ENCODE measurements around the gene L3MBTL4.

Gene L3MBTL4

DNA sequence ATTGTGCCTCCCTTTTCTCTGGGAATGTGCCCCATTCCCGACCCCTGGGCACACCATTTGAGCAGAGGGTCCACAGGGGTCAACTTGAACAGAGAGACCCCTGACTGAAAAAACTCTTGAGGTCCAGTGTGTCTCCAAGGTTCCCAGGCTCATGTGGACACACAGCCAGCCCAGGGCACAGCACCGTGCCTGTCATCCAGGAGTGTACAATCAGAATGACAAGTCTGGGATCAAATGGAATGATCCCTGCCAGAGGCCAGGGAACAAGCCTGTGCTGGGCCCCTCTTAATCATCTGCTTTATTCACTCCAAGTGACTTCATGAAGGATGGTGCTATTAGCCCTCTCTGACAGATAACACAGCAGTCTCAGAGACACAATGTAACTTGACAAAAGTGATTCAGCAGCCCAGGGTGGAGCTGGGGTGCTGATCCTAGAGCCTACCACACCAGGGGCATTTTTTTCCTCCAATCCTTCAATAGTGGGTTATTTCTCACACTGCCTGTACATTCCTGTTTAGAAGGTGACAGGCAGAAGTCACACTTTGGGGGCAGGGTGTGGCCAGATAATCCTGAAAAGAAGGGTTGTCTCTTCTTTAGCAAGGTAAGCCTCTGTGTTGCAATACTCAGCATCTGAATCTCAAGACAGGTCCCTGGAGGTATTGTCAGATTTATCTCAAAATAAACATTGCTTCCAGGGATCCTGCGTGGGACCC, 435.4 kb downstream of the L3MBTL4 start:
- no peak for DNase-seq (ENCODE audit: low read depth)
- TF ChIP-seq, protein P1, sequence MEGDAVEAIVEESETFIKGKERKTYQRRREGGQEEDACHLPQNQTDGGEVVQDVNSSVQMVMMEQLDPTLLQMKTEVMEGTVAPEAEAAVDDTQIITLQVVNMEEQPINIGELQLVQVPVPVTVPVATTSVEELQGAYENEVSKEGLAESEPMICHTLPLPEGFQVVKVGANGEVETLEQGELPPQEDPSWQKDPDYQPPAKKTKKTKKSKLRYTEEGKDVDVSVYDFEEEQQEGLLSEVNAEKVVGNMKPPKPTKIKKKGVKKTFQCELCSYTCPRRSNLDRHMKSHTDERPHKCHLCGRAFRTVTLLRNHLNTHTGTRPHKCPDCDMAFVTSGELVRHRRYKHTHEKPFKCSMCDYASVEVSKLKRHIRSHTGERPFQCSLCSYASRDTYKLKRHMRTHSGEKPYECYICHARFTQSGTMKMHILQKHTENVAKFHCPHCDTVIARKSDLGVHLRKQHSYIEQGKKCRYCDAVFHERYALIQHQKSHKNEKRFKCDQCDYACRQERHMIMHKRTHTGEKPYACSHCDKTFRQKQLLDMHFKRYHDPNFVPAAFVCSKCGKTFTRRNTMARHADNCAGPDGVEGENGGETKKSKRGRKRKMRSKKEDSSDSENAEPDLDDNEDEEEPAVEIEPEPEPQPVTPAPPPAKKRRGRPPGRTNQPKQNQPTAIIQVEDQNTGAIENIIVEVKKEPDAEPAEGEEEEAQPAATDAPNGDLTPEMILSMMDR (IDR thresholded peaks at IDR 0.05; ENCODE audit: low read length, missing control alignments) = no peak
- H3K4me3 ChIP-seq (replicated peaks; ENCODE audit: low read depth, low read length) = no peak overlapping the region

- no peak overlapping the region for H3K4me3 ChIP-seq (replicated peaks; ENCODE audit: low read depth, low read length)
- TF ChIP-seq, protein P1 (IDR thresholded peaks at IDR 0.05; ENCODE audit: low read length, missing control alignments) = no peak
- DNase-seq (ENCODE audit: low read depth) = no peak
These were observed 437.7 kb downstream of the L3MBTL4 start for GRCh38 chr18:5977022-5977421.

GRCh38 chr18:5975111-5976002, 439.4 kb downstream of the L3MBTL4 start:
- H3K4me3 ChIP-seq (replicated peaks; ENCODE audit: low read depth, low read length) = no peak overlapping the region
- DNase-seq (ENCODE audit: low read depth) = peak; percentile 55
- TF ChIP-seq, protein P1 (IDR thresholded peaks at IDR 0.05; ENCODE audit: low read length, missing control alignments) = no peak

GRCh38 chr18:5974696-5975095, 440.0 kb downstream of the L3MBTL4 start:
- TF ChIP-seq, protein P1 (IDR thresholded peaks at IDR 0.05; ENCODE audit: low read length, missing control alignments) = no peak
- H3K4me3 ChIP-seq (replicated peaks; ENCODE audit: low read depth, low read length) = no peak overlapping the region
- DNase-seq (ENCODE audit: low read depth) = no peak

- no peak overlapping the region for H3K4me3 ChIP-seq (replicated peaks; ENCODE audit: low read depth, low read length)
- DNase-seq (ENCODE audit: low read depth) = no peak
- TF ChIP-seq, protein P1 (IDR thresholded peaks at IDR 0.05; ENCODE audit: low read length, missing control alignments) = no peak
These were observed 441.6 kb downstream of the L3MBTL4 start for GRCh38 chr18:5973099-5973498.

- no peak for DNase-seq (ENCODE audit: low read depth)
- H3K4me3 ChIP-seq (replicated peaks; ENCODE audit: low read depth, low read length) = no peak overlapping the region
- TF ChIP-seq, protein P1 (IDR thresholded peaks at IDR 0.05; ENCODE audit: low read length, missing control alignments) = no peak
These were observed 442.4 kb downstream of the L3MBTL4 start for GRCh38 chr18:5972298-5972697.
